ENCODE results near the gene LMX1B.

LMX1B gene

DNA sequence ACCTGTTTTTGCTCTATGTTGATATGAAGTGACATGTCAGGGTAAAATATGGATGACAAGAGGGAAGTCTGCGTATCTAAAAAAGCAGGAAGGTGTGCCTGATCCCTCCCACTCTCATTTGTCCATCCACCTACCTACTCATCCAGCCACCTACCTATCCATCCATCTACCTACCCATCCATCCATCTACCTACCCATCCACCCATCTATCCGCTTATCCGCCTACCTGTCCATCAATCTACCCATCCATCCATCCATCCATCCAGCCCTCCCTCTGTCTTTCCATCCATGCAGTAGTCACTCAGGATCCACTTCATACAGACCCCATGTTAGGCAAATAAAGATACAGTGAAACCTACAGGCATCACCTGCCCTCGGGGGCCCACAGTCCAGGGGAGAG is 32.4 kb downstream of the LMX1B start:
- Histone ChIP-seq H3K27me3 (peaks cover 100% of the 10 kb centered on the region), H3K36me3 (no peaks in the 10 kb centered on the region), H3K9me3 (no peaks in the 10 kb centered on the region), H3K4me3 (ENCODE audit: low read depth in 1 of 2, low read length in 1 of 2) (no peak overlapping the region), H3K27ac (no peak overlapping the region), H3K4me1 (ENCODE audit: control insufficient read depth in 1 of 2, insufficient read depth in 1 of 2, low read depth in 1 of 2, low read length in 1 of 2) (no peaks in the 10 kb centered on the region)
- TF ChIP-seq CTCF (IDR thresholded peaks at IDR 0.05): no peak

- Histone ChIP-seq H3K9me3 (no peaks in the 10 kb centered on the region), H3K36me3 (no peaks in the 10 kb centered on the region), H3K4me3 (ENCODE audit: low read depth in 1 of 2, low read length in 1 of 2) (no peak overlapping the region), H3K4me1 (ENCODE audit: control insufficient read depth in 1 of 2, insufficient read depth in 1 of 2, low read depth in 1 of 2, low read length in 1 of 2) (no peaks in the 10 kb centered on the region), H3K27me3 (peaks cover 100% of the 10 kb centered on the region), H3K27ac (no peak overlapping the region)
- no peak for TF ChIP-seq CTCF (IDR thresholded peaks at IDR 0.05)
Measured at GRCh38 chr9:126647585-126648411, 34.1 kb downstream of the LMX1B start.

DNA sequence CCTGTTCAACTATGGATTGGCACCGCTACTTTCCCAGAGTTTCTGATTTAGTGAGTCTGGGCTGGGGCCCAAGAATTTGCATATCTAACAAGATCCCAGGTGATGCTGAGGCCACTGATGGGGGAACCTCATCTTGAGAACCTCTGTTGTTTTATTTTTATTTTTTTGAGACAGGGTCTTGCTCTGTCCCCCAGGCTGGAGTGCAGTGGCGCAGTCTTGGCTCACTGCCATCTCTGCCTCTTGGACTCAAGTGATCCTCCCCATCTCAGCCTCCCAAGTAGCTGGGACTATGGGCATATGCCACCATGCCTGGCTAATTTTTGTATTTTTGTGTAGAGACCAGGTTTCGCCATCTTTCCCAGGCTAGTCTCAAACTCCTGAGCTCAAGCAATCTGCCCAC is 35.7 kb downstream of the LMX1B start:
- no peaks in the 10 kb centered on the region for H3K9me3 ChIP-seq
- no peaks in the 10 kb centered on the region for H3K4me1 ChIP-seq (ENCODE audit: control insufficient read depth in 1 of 2, insufficient read depth in 1 of 2, low read depth in 1 of 2, low read length in 1 of 2)
- no peak overlapping the region for H3K27ac ChIP-seq
- no peak for TF ChIP-seq CTCF (IDR thresholded peaks at IDR 0.05)
- H3K27me3 ChIP-seq: peaks cover 100% of the 10 kb centered on the region
- H3K4me3 ChIP-seq (ENCODE audit: low read depth in 1 of 2, low read length in 1 of 2): no peak overlapping the region
- no peaks in the 10 kb centered on the region for H3K36me3 ChIP-seq

GRCh38 chr9:126650404-126651341 is 36.9 kb downstream of the LMX1B start:
- no peak for TF ChIP-seq CTCF (IDR thresholded peaks at IDR 0.05)
- Histone ChIP-seq H3K27me3 (peaks cover 100% of the 10 kb centered on the region), H3K36me3 (no peaks in the 10 kb centered on the region), H3K27ac (no peak overlapping the region), H3K4me1 (ENCODE audit: control insufficient read depth in 1 of 2, insufficient read depth in 1 of 2, low read depth in 1 of 2, low read length in 1 of 2) (no peaks in the 10 kb centered on the region), H3K4me3 (ENCODE audit: low read depth in 1 of 2, low read length in 1 of 2) (no peak overlapping the region), H3K9me3 (no peaks in the 10 kb centered on the region)

- no peak for TF ChIP-seq CTCF (IDR thresholded peaks at IDR 0.05)
- Histone ChIP-seq H3K36me3 (no peaks in the 10 kb centered on the region), H3K27me3 (peaks cover 100% of the 10 kb centered on the region), H3K9me3 (no peaks in the 10 kb centered on the region), H3K4me1 (ENCODE audit: control insufficient read depth in 1 of 2, insufficient read depth in 1 of 2, low read depth in 1 of 2, low read length in 1 of 2) (no peaks in the 10 kb centered on the region), H3K4me3 (ENCODE audit: low read depth in 1 of 2, low read length in 1 of 2) (no peak overlapping the region), H3K27ac (no peak overlapping the region)
Measured at GRCh38 chr9:126652140-126652582, 38.4 kb downstream of the LMX1B start.
